NT2/D1 (cell line): ENCODE data around the gene OPCML.

Experiments
- DNase-seq: peaks from one replicate; pipeline ENCODE4 v3.0.0-alpha.2; 2011; ENCODE audit warnings: low read depth, low spot score
- H3K27me3 ChIP-seq: 2 replicates; pipeline ENCODE4 v1.6.0; 2011; ENCODE audit warnings: mild to moderate bottlenecking; ENCODE audit not compliant: insufficient read length, insufficient read depth
- H3K36me3 ChIP-seq: 2 replicates; pipeline ENCODE4 v1.6.1; 2011; ENCODE audit warnings: mild to moderate bottlenecking, low read length, mixed read lengths; ENCODE audit not compliant: insufficient read depth, insufficient read length
- H3K4me1 ChIP-seq: 2 replicates; pipeline ENCODE4 v1.5.1; 2011; ENCODE audit not compliant: insufficient read depth, insufficient read length
- H3K4me3 ChIP-seq: 2 replicates; pipeline ENCODE4 v1.5.1; 2011; ENCODE audit warnings: low read depth; ENCODE audit not compliant: insufficient read length
- H3K9ac ChIP-seq: 2 replicates; pipeline ENCODE4 v1.6.0; 2011; ENCODE audit warnings: low read depth; ENCODE audit not compliant: insufficient read length
- H3K9me3 ChIP-seq: 2 replicates; pipeline ENCODE4 v1.5.1; 2011; ENCODE audit warnings: mild to moderate bottlenecking, low read length; ENCODE audit not compliant: insufficient read depth
- SUZ12 ChIP-seq: IDR thresholded peaks from 2 replicates; pipeline ENCODE4 v1.6.1; 2011; ENCODE audit not compliant: insufficient read length, insufficient read depth; ENCODE audit errors: extremely low read depth
- YY1 ChIP-seq: IDR thresholded peaks from 2 replicates; pipeline ENCODE4 v1.6.1; 2011; ENCODE audit not compliant: insufficient read length, insufficient read depth
- ZNF274 ChIP-seq: IDR thresholded peaks from 2 replicates; pipeline ENCODE4 v1.6.1; 2011; ENCODE audit warnings: mild to moderate bottlenecking, low read depth, low read length

The OPCML gene

DNA sequence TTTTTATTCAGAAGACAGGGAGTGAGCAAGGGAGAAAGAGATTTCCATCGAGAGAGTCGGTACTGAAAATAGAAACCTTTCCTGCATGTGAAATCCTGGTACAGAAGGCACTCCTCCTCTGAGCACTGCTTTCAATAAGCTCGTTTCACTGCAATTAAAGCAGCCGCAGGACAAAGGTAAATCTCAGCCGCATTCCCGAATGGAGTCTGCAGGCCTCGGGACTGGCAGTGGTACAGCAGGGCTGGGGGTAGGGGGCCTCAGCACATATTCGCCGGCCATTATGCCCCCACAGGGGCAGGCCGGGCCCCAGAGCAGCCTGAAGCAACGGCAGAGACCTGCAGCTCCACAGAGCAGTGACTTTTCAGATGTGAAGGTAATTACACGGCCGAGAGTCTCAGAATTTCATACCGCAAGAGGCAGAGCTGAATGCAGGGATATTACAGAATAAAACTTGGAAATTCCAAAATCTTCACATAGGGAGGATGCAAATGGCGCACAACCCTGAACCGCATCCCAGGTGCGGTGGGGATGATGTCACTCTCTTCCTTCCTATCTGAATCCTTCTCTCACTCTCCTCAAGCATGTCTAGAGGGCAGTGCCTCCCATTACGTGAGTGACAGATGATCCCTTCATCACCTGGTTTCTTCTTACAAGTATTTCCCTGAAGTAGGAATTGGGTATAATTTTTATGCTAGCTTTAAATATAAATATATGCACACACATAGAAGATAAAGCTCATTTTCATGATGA lies 622.1 kb downstream of the OPCML start:
- Histone ChIP-seq H3K9ac (no peak overlapping the region), H3K9me3 (no peaks in the 10 kb centered on the region), H3K4me1 (no peaks in the 10 kb centered on the region), H3K27me3 (no peaks in the 10 kb centered on the region), H3K4me3 (no peak overlapping the region), H3K36me3 (no peaks in the 10 kb centered on the region)
- TF ChIP-seq YY1 (no peak), ZNF274 (no peak), SUZ12 (no peak)
- no peak for DNase-seq

DNA sequence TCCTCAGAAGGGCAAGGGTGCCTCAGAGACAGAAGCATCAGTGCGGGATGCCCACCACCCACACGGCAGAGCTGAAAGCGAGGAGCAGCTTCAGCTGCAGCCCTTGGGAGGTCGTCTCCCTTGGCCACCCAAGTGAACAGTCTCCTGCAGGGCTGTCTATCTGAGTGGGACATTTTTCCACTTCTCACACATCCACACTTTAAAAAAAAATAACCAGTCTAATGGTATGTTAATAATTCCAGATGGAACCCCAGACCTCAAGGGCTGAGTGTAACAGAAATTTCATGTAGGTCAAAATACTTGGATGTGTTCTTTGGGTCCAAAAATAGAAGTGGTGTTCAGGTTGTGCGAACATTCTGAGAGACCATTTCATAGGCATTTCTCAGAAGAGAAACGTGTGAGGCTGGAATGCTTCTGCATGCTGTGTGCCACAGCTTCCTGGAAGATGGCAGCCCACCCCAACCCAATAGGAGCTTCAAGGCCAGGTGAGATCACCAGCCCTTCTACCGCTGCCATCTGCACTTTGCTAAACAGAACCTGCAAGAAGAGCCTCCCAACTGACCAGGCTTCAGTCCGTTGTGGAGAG lies 623.2 kb downstream of the OPCML start:
- Histone ChIP-seq H3K4me1 (no peaks in the 10 kb centered on the region), H3K36me3 (no peaks in the 10 kb centered on the region), H3K9me3 (no peaks in the 10 kb centered on the region), H3K4me3 (no peak overlapping the region), H3K9ac (no peak overlapping the region), H3K27me3 (no peaks in the 10 kb centered on the region)
- TF ChIP-seq YY1 (no peak), ZNF274 (no peak), SUZ12 (no peak)
- DNase-seq = no peak

DNA sequence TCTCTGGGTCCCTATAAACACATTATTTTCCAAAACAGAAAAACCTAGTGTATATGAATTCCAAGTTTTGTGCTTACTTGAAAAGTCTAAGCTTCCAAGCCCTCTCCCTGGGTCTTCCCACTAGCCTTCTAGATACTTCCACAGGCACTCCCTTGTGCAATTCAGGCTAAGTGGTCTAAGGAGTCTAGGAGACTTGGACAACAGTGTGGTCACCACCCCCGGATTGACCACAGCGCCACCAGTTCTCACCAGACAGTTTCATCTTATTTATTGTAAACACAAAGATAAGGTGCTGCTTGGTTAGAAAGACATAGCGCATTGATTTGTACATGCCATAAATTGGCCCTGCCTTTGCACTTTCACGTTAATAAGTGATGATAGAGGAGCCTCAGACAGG lies 623.9 kb downstream of the OPCML start:
- TF ChIP-seq SUZ12 = no peak
- no peak for TF ChIP-seq YY1
- TF ChIP-seq ZNF274 = no peak
- DNase-seq = no peak
- H3K9ac ChIP-seq = no peak overlapping the region
- H3K4me3 ChIP-seq = no peak overlapping the region
- H3K9me3 ChIP-seq = peaks cover 4% of the 10 kb centered on the region; the same call in 1 of the 2 replicates
- no peaks in the 10 kb centered on the region for H3K27me3 ChIP-seq
- no peaks in the 10 kb centered on the region for H3K4me1 ChIP-seq
- H3K36me3 ChIP-seq = no peaks in the 10 kb centered on the region

- TF ChIP-seq SUZ12 = no peak
- TF ChIP-seq YY1 = no peak
- no peak for TF ChIP-seq ZNF274
- no peak overlapping the region for H3K9ac ChIP-seq
- H3K9me3 ChIP-seq = peaks cover 4% of the 10 kb centered on the region; the same call in 1 of the 2 replicates
- DNase-seq = no peak
- H3K4me1 ChIP-seq = no peaks in the 10 kb centered on the region
- H3K4me3 ChIP-seq = no peak overlapping the region
- no peaks in the 10 kb centered on the region for H3K27me3 ChIP-seq
- H3K36me3 ChIP-seq = no peaks in the 10 kb centered on the region
These were observed 624.5 kb downstream of the OPCML start for GRCh38 chr11:132907651-132908413.

GRCh38 chr11:132904607-132905006 lies 627.7 kb downstream of the OPCML start:
- Histone ChIP-seq H3K36me3 (no peaks in the 10 kb centered on the region), H3K4me1 (peaks cover 6% of the 10 kb centered on the region), H3K27me3 (no peaks in the 10 kb centered on the region), H3K9ac (no peak overlapping the region), H3K9me3 (peaks cover 4% of the 10 kb centered on the region; the same call in 1 of the 2 replicates), H3K4me3 (no peak overlapping the region)
- no peak for DNase-seq
- TF ChIP-seq SUZ12 = no peak
- TF ChIP-seq YY1 = no peak
- TF ChIP-seq ZNF274 = no peak

DNA sequence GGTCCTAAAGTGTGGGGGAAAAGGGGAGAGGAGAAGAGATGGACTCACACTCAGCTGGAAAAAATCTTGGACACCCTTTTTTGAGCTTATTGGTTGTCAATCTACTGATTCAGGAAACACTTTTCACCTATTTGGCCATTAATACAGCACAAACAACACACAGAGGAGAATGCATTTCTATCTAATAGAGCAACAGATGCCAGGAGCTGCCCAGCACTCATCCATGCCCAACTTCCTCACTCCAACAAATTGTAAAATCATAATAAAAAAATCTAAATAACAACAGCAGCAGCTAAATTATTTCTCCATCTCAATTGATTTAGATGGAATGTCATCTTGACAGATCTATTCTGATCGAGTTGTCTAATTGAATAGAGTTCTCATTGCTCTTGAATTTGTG lies 628.2 kb downstream of the OPCML start:
- no peaks in the 10 kb centered on the region for H3K36me3 ChIP-seq
- no peak overlapping the region for H3K4me3 ChIP-seq
- no peak for DNase-seq
- H3K4me1 ChIP-seq = peaks cover 6% of the 10 kb centered on the region
- TF ChIP-seq SUZ12 = no peak
- H3K9ac ChIP-seq = no peak overlapping the region
- peaks cover 4% of the 10 kb centered on the region; the same call in 1 of the 2 replicates for H3K9me3 ChIP-seq
- no peaks in the 10 kb centered on the region for H3K27me3 ChIP-seq
